DOHH2 (cell line): ENCODE data around the gene DENND4C.

Experiments
- CTCF ChIP-seq: fragments of 200-600 bp; sonication (generic); IDR thresholded peaks from one replicate; pipeline ENCODE4 v1.5.1; 2014; ENCODE audit warnings: antibody characterized with exemption, mild to moderate bottlenecking, low read depth, low read length; ENCODE audit not compliant: poor library complexity, severe bottlenecking
- EZH2phosphoT487 ChIP-seq: fragments of 200-600 bp; sonication (generic); IDR thresholded peaks from 2 replicates; pipeline ENCODE4 v1.6.1; 2017; ENCODE audit warnings: borderline replicate concordance, mild to moderate bottlenecking, antibody characterized with exemption, low read length, moderate library complexity, mixed read lengths

- TF ChIP-seq CTCF, result no peak
- TF ChIP-seq EZH2phosphoT487, result no peak
These were observed 180.8 kb downstream of the DENND4C start for GRCh38 chr9:19411316-19411715.
